Stimulated activated naive CD8-positive, alpha-beta T cell treated with anti-CD3 and anti-CD28 coated beads, Interleukin-15, amount 100 ng/mL, for 72 hours (primary cell): ENCODE measurements around the gene CCNY.

ENCODE experiments used
- ATAC-seq: fragments of 150-1000 bp; cut with Tn5 transposase; 2 replicates; pipeline ENCODE4 v1.10.0; 2021; ENCODE audit warnings: mild to moderate bottlenecking, moderate library complexity
- DNase-seq, 2 donors: peaks; one replicate each; pipeline ENCODE4 v3.0.0; 2021 to 2022
- H3K27ac Mint-ChIP-seq, 2 donors: one replicate each; pipeline ENCODE4 v1.8.0; 2022; ENCODE audit warnings: mild to moderate bottlenecking in 2 of 2, mixed read lengths in 2 of 2, moderate library complexity in 2 of 2
- H3K27me3 Mint-ChIP-seq: one replicate; pipeline ENCODE4 v1.8.0; 2022; ENCODE audit warnings: mixed read lengths
- H3K4me1 Mint-ChIP-seq: one replicate; pipeline ENCODE4 v1.8.0; 2022; ENCODE audit warnings: mild to moderate bottlenecking, mixed read lengths
- H3K4me3 Mint-ChIP-seq, 2 donors: one replicate each; pipeline ENCODE4 v1.8.0; 2022; ENCODE audit warnings: mild to moderate bottlenecking in 2 of 2, mixed read lengths in 2 of 2, moderate library complexity in 1 of 2
- H3K9me3 Mint-ChIP-seq, 2 donors: one replicate each; pipeline ENCODE4 v1.8.0; 2022; ENCODE audit warnings: mixed read lengths in 2 of 2

Gene CCNY

GRCh38 chr10:35362701-35363350 lies 26.5 kb downstream of the CCNY start:
- H3K9me3 Mint-ChIP-seq: no peaks in the 10 kb centered on the region
- DNase-seq: no peak
- no peak overlapping the region for H3K27ac Mint-ChIP-seq
- no peak for ATAC-seq
- peaks cover 45% of the 10 kb centered on the region for H3K4me1 Mint-ChIP-seq
- no peak overlapping the region for H3K4me3 Mint-ChIP-seq
- H3K27me3 Mint-ChIP-seq: no peaks in the 10 kb centered on the region

DNA sequence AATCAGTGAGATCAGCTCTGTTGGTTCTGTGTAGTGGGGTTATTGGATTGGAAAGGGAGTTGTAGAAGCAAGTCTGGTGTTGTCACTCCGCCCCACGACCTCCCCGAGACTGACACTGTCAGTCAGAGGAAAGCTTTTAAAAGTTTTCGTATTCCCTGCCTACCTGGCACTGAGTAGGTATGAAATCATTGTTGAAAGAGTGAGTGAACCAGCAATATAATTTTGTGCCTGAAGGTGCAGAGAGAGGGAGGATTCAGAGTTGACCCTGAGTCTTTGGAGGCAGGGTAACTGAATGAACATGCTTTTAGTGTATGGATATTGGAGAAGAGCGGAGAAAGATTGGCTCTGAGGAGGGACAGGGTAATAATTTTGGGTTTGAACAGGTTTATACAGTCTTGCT lies 27.3 kb downstream of the CCNY start:
- no peak overlapping the region for H3K27ac Mint-ChIP-seq

DNA sequence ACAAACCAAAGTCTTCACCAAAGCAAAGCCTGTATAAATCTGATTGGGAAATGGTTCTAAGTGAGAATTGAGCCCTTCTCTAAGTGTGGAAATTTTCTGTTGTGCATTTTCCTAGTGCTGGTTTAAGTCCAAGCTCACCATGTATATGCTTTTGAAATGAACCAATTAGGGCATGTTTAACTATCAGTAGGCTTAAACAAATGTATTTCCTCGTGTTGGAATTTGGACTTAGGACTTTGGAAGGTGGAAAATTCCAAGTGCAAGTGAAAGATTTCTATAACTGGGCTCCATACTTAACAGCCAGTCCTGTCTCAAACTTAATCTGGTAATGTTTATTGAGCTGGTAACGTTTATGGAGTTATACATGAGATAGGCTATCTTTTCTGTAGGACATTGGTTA lies 28.5 kb downstream of the CCNY start:
- ATAC-seq (no peak), DNase-seq (no peak)
- H3K9me3 Mint-ChIP-seq: no peaks in the 10 kb centered on the region
- H3K27me3 Mint-ChIP-seq: no peaks in the 10 kb centered on the region
- no peak overlapping the region for H3K27ac Mint-ChIP-seq
- no peak overlapping the region for H3K4me3 Mint-ChIP-seq
- H3K4me1 Mint-ChIP-seq: peaks cover 43% of the 10 kb centered on the region

More for the DNA sequence above, 27.3 kb downstream of the CCNY start:
- DNase-seq: no peak
- ATAC-seq: no peak
- no peak overlapping the region for H3K4me3 Mint-ChIP-seq
- H3K9me3 Mint-ChIP-seq: no peaks in the 10 kb centered on the region
- H3K27me3 Mint-ChIP-seq: no peaks in the 10 kb centered on the region
- H3K4me1 Mint-ChIP-seq: peaks cover 45% of the 10 kb centered on the region

GRCh38 chr10:35365994-35366393 lies 29.7 kb downstream of the CCNY start:
- H3K27ac Mint-ChIP-seq: no peak overlapping the region
- no peaks in the 10 kb centered on the region for H3K9me3 Mint-ChIP-seq
- ATAC-seq (no peak), DNase-seq (no peak)
- H3K4me1 Mint-ChIP-seq: peaks cover 43% of the 10 kb centered on the region
- no peak overlapping the region for H3K4me3 Mint-ChIP-seq
- H3K27me3 Mint-ChIP-seq: no peaks in the 10 kb centered on the region

- no peak for DNase-seq
- H3K27me3 Mint-ChIP-seq: no peaks in the 10 kb centered on the region
- no peak for ATAC-seq
- no peaks in the 10 kb centered on the region for H3K9me3 Mint-ChIP-seq
- H3K4me3 Mint-ChIP-seq: no peak overlapping the region
- H3K27ac Mint-ChIP-seq: no peak overlapping the region
- H3K4me1 Mint-ChIP-seq: peaks cover 48% of the 10 kb centered on the region
These were observed 31.0 kb downstream of the CCNY start for GRCh38 chr10:35367107-35367859.

DNA sequence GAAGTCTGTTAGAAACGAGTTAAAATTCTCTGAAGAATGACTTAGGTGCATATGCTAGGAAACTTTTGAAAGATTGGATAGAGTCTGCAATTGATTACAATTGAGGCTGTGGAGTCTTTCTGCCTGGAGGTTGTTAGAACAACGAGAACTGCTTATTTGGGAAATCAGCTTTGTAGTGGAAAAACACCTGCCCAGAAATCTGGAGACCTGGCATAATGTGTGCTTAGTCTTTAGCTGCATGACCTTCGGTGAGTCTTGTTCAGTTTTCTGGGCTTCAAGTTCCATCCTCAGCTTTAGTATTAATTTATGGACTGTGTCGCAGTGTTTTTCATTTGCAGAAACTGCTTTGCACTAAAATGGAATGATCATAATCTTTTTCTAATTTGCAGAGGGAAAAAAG lies 31.7 kb downstream of the CCNY start:
- Mint-ChIP-seq H3K27me3 (no peaks in the 10 kb centered on the region), H3K27ac (peak overlapping the region in 1 of 2 donors; percentile 28), H3K4me1 (peaks cover 51% of the 10 kb centered on the region), H3K9me3 (no peaks in the 10 kb centered on the region), H3K4me3 (no peak overlapping the region)
- ATAC-seq (no peak), DNase-seq (no peak)

- H3K4me1 Mint-ChIP-seq: peaks cover 48% of the 10 kb centered on the region
- H3K27me3 Mint-ChIP-seq: no peaks in the 10 kb centered on the region
- no peak for DNase-seq
- H3K4me3 Mint-ChIP-seq: peak overlapping the region in 1 of 2 donors; percentile 52
- no peaks in the 10 kb centered on the region for H3K9me3 Mint-ChIP-seq
- H3K27ac Mint-ChIP-seq: peak overlapping the region; percentile 8 to 75
- peak; percentile 40 for ATAC-seq
These were observed 32.3 kb downstream of the CCNY start for GRCh38 chr10:35368485-35369048.

DNA sequence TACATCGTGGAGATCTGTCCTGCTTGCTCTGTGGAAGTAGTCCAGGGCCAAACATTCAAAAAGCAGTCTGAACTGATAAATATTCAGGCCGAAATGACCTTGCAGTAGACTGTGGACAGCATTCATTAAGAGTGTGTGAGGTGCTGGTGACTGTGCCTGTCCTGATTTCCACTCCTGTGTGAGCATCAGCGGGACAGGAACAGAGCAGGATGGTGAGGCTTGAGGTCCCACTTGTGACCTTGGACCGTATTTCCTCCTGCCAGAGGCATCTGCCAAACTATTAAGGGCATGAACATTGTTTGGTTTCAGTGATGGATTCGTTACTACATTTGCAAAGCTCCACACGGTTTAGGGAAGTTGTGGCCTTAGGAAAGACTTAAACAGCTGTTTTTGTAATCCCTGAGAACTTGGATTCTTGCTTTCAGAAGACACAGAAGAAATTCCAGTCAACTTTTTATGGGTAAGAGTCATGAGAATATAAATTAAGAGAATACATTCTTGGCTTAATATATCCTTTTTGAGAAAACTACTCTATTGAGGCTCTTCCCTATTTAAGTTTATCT lies 32.8 kb downstream of the CCNY start:
- ATAC-seq: no peak
- Mint-ChIP-seq H3K27me3 (no peaks in the 10 kb centered on the region), H3K4me3 (no peak overlapping the region), H3K4me1 (peaks cover 43% of the 10 kb centered on the region), H3K27ac (no peak overlapping the region), H3K9me3 (no peaks in the 10 kb centered on the region)
- no peak for DNase-seq

- Mint-ChIP-seq H3K27ac (peak overlapping the region; percentile 45 to 82), H3K4me3 (no peak overlapping the region)
These were observed 35.4 kb downstream of the CCNY start for GRCh38 chr10:35371731-35372130.

DNA sequence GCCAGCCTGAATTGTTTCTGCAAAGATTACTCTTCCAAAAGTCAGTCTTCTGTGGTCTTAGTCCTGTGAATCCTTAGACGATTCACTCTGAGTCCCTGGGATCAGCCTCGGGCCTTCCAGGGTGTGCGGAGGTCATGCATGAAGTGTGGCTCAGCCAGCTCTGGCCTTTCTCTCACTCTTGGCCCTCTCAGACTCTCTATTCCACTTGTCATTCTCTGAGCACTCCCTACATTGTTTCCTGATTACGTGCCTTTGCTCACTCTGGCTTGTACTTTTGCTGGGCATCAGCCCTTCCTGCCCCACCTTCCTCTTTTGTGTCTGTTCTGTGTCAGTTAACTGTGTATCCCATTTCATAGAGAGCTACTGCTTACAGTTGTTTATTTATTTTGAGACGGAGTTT lies 36.0 kb downstream of the CCNY start:
- H3K4me3 Mint-ChIP-seq: no peak overlapping the region
- H3K27ac Mint-ChIP-seq: no peak overlapping the region
- H3K4me1 Mint-ChIP-seq: peaks cover 67% of the 10 kb centered on the region
- ATAC-seq (no peak), DNase-seq (no peak)
- no peaks in the 10 kb centered on the region for H3K9me3 Mint-ChIP-seq
- H3K27me3 Mint-ChIP-seq: no peaks in the 10 kb centered on the region

More at GRCh38 chr10:35371731-35372130, 35.4 kb downstream of the CCNY start:
- DNase-seq: no peak
- ATAC-seq: no peak
- H3K4me1 Mint-ChIP-seq: peaks cover 65% of the 10 kb centered on the region
- H3K27me3 Mint-ChIP-seq: no peaks in the 10 kb centered on the region
- no peaks in the 10 kb centered on the region for H3K9me3 Mint-ChIP-seq

DNA sequence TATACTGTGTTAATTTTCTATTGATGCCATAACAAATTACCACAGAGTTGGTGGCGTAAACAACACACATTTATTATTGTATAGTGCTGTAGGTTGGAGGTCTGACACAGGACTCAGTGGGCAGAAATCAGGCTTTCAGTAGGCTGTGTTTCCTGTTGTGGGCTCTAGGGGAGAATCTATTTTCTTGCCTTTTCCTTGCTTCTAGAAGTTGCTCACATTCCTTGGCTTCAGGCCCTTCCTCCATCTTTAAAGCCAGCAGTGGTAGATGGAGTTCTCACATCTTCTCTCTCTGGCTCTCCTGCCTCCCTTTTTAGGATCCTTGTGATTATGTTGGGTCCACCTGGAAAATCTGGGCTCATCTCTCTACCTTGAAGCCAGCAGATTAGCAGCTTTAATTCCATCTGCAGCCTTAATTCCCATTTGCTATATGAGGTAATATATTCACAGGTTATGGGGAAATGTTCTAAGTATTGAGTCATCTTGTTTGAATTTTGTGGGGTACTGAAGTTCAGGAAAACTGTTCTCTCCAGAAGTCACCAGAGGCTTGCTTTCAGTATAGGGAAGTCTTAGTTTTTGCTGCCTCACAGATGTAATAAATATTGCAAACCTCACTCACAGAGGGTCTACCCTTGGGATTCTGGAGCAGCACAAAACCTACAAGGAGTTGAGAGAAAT lies 38.9 kb downstream of the CCNY start:
- ATAC-seq: no peak

GRCh38 chr10:35377050-35377728 lies 40.9 kb downstream of the CCNY start:
- Mint-ChIP-seq H3K9me3 (no peaks in the 10 kb centered on the region), H3K4me3 (no peak overlapping the region), H3K4me1 (peaks cover 71% of the 10 kb centered on the region), H3K27ac (no peak overlapping the region), H3K27me3 (no peaks in the 10 kb centered on the region)
- DNase-seq (no peak), ATAC-seq (peak; percentile 65)

More for the DNA sequence above, 38.9 kb downstream of the CCNY start:
- Mint-ChIP-seq H3K27me3 (no peaks in the 10 kb centered on the region), H3K4me3 (no peak overlapping the region), H3K27ac (no peak overlapping the region), H3K9me3 (no peaks in the 10 kb centered on the region), H3K4me1 (peaks cover 74% of the 10 kb centered on the region)
- DNase-seq: no peak

GRCh38 chr10:35378541-35379210 lies 42.4 kb downstream of the CCNY start:
- Mint-ChIP-seq H3K27me3 (no peaks in the 10 kb centered on the region), H3K9me3 (no peaks in the 10 kb centered on the region), H3K27ac (peak overlapping the region; percentile 51 to 79), H3K4me1 (peaks cover 60% of the 10 kb centered on the region), H3K4me3 (peak overlapping the region; percentile 8 to 52)
- ATAC-seq: peak; percentile 89
- peak in 1 of 2 donors; percentile 17 for DNase-seq

GRCh38 chr10:35379226-35380137 lies 43.2 kb downstream of the CCNY start:
- no peaks in the 10 kb centered on the region for H3K27me3 Mint-ChIP-seq
- H3K4me3 Mint-ChIP-seq: peak overlapping the region; percentile 8 to 52
- H3K4me1 Mint-ChIP-seq: peaks cover 64% of the 10 kb centered on the region
- ATAC-seq: peak; percentile 67
- no peaks in the 10 kb centered on the region for H3K9me3 Mint-ChIP-seq
- peak in 1 of 2 donors; percentile 20 for DNase-seq
- peak overlapping the region; percentile 65 to 79 for H3K27ac Mint-ChIP-seq
